DOHH2 (cell line): ENCODE data around the gene CELF1.

Experiments
- H3F3A ChIP-seq: fragments of 200-600 bp; sonication (generic), shearing (Covaris generic); 2 replicates; pipeline ENCODE4 v1.6.0; 2016; ENCODE audit warnings: antibody characterized with exemption, mild to moderate bottlenecking; ENCODE audit not compliant: control insufficient read depth, insufficient read depth
- H3K27ac ChIP-seq: fragments of 200-600 bp; sonication (generic); 2 replicates; pipeline ENCODE4 v1.5.1; 2014; ENCODE audit warnings: low read depth, mild to moderate bottlenecking, low read length, moderate library complexity
- H3K27me3 ChIP-seq: fragments of 200-600 bp; sonication (generic); 2 replicates; pipeline ENCODE4 v1.6.1; 2014; ENCODE audit warnings: mild to moderate bottlenecking, low read length, mixed read lengths; ENCODE audit not compliant: control insufficient read depth
- H3K36me3 ChIP-seq: fragments of 200-600 bp; sonication (generic); 2 replicates; pipeline ENCODE4 v1.6.1; 2014; ENCODE audit warnings: mild to moderate bottlenecking, low read length, moderate library complexity, mixed read lengths; ENCODE audit not compliant: control insufficient read depth
- H3K4me1 ChIP-seq: fragments of 200-600 bp; sonication (generic); 2 replicates; pipeline ENCODE4 v1.6.1; 2014; ENCODE audit warnings: mild to moderate bottlenecking, low read length, mixed read lengths; ENCODE audit not compliant: control insufficient read depth
- H3K4me2 ChIP-seq: fragments of 200-600 bp; sonication (generic); 2 replicates; pipeline ENCODE4 v1.6.0; 2014; ENCODE audit warnings: mild to moderate bottlenecking, low read length, moderate library complexity
- H3K4me3 ChIP-seq: fragments of 200-600 bp; sonication (generic); 2 replicates; pipeline ENCODE4 v1.5.1; 2014; ENCODE audit warnings: mild to moderate bottlenecking, low read length, mixed read lengths
- H3K79me2 ChIP-seq: fragments of 200-600 bp; sonication (generic); 2 replicates; pipeline ENCODE4 v1.6.1; 2014; ENCODE audit warnings: mild to moderate bottlenecking, low read length, mixed read lengths; ENCODE audit not compliant: control insufficient read depth
- H3K9me2 ChIP-seq: fragments of 200-600 bp; sonication (generic); replicated peaks from 2 replicates; pipeline ENCODE4 v1.6.1; 2014; ENCODE audit warnings: mild to moderate bottlenecking, low read length, mixed read lengths; ENCODE audit not compliant: control insufficient read depth
- H3K9me3 ChIP-seq: fragments of 200-600 bp; sonication (generic); 2 replicates; pipeline ENCODE4 v1.6.1; 2014; ENCODE audit warnings: antibody characterized with exemption, low read length, mixed read lengths; ENCODE audit not compliant: control insufficient read depth, insufficient read depth
- H4K20me1 ChIP-seq: fragments of 200-600 bp; sonication (generic); 2 replicates; pipeline ENCODE4 v1.6.0; 2014; ENCODE audit warnings: low read depth, mild to moderate bottlenecking, antibody characterized with exemption, low read length, moderate library complexity; ENCODE audit not compliant: control insufficient read depth, insufficient read depth
- EZH2phosphoT487 ChIP-seq: fragments of 200-600 bp; sonication (generic); IDR thresholded peaks from 2 replicates; pipeline ENCODE4 v1.6.1; 2017; ENCODE audit warnings: borderline replicate concordance, mild to moderate bottlenecking, antibody characterized with exemption, low read length, moderate library complexity, mixed read lengths
- TF ChIP-seq, protein P1 (sequence below): fragments of 200-600 bp; sonication (generic); IDR thresholded peaks from one replicate; pipeline ENCODE4 v1.5.1; 2014; ENCODE audit warnings: antibody characterized with exemption, mild to moderate bottlenecking, low read depth, low read length; ENCODE audit not compliant: poor library complexity, severe bottlenecking

The CELF1 gene

DNA sequence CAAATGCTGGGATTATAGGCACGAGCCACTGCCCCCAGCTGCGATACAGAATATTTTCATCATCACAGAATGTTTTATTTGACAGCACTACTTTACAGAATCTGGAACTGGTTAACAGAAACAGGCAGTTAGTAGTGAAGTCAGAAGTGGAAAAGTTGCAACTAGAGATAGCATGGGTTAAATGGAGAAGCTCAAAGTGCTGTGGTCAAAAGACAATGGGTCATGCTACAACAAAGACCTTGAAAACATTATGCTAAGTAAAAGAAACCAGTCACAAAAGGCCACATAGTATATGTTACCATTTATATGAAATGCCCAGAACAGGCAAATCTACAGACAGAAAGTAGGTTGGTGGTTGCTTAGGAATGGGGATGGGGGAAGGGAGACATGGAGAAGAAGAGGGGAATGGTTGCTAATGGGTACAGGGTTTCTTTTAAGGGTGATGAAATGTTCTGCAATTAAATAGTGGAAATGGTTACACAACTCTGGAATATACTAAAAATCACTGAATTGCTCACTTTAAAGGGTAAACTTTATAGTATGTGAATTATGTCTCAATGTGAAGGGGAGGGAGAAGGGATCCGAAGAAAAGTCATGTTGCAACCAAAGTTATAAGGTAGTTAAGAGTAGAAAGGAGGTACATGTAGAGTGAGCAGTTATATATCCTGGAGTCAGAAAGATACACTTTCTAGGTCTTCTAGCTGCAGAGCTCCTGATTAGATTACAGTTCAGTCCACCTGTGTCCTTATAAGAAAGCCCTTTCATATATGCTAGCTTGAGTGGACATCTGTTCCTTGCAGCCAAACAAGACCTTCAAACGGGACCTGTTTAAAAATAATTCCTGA lies 57.7 kb downstream of the CELF1 start:
- Histone ChIP-seq H3K9me2 (no peaks in the 10 kb centered on the region), H3K27me3 (no peaks in the 10 kb centered on the region), H3K4me3 (no peak overlapping the region), H3K27ac (no peak overlapping the region), H4K20me1 (peaks cover 3% of the 10 kb centered on the region; the same call in 1 of the 2 replicates), H3K4me1 (peaks cover 14% of the 10 kb centered on the region), H3K79me2 (peaks cover 92% of the 10 kb centered on the region), H3K4me2 (no peak overlapping the region), H3F3A (no peaks in the 10 kb centered on the region), H3K36me3 (peaks cover 79% of the 10 kb centered on the region), H3K9me3 (no peaks in the 10 kb centered on the region)
- TF ChIP-seq, protein P1, sequence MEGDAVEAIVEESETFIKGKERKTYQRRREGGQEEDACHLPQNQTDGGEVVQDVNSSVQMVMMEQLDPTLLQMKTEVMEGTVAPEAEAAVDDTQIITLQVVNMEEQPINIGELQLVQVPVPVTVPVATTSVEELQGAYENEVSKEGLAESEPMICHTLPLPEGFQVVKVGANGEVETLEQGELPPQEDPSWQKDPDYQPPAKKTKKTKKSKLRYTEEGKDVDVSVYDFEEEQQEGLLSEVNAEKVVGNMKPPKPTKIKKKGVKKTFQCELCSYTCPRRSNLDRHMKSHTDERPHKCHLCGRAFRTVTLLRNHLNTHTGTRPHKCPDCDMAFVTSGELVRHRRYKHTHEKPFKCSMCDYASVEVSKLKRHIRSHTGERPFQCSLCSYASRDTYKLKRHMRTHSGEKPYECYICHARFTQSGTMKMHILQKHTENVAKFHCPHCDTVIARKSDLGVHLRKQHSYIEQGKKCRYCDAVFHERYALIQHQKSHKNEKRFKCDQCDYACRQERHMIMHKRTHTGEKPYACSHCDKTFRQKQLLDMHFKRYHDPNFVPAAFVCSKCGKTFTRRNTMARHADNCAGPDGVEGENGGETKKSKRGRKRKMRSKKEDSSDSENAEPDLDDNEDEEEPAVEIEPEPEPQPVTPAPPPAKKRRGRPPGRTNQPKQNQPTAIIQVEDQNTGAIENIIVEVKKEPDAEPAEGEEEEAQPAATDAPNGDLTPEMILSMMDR = no peak
- TF ChIP-seq EZH2phosphoT487 = no peak

DNA sequence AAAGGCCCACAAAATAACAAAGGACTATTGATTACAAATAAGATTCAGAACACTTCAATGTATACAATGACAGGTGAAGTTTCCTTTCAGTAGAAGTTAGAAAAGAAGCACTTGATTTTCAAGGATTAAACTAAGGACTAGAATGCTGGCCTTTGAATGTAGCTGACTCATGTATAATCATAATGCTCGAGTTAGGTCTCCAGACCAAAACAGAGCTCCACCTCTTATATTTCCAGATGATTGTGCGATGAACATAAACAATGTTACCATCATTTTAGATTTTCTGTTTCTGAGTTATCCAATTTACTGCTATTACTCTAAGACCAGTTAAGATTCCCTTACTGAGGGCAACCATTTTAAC lies 63.6 kb downstream of the CELF1 start:
- Histone ChIP-seq H3K27me3 (no peaks in the 10 kb centered on the region), H3K9me3 (no peaks in the 10 kb centered on the region), H3F3A (no peaks in the 10 kb centered on the region), H3K79me2 (peaks cover 50% of the 10 kb centered on the region), H3K9me2 (no peaks in the 10 kb centered on the region), H3K4me3 (no peak overlapping the region), H3K36me3 (peaks cover 74% of the 10 kb centered on the region), H4K20me1 (no peaks in the 10 kb centered on the region), H3K27ac (no peak overlapping the region), H3K4me1 (no peaks in the 10 kb centered on the region), H3K4me2 (no peak overlapping the region)
- no peak for TF ChIP-seq EZH2phosphoT487
- TF ChIP-seq, protein P1 = no peak

DNA sequence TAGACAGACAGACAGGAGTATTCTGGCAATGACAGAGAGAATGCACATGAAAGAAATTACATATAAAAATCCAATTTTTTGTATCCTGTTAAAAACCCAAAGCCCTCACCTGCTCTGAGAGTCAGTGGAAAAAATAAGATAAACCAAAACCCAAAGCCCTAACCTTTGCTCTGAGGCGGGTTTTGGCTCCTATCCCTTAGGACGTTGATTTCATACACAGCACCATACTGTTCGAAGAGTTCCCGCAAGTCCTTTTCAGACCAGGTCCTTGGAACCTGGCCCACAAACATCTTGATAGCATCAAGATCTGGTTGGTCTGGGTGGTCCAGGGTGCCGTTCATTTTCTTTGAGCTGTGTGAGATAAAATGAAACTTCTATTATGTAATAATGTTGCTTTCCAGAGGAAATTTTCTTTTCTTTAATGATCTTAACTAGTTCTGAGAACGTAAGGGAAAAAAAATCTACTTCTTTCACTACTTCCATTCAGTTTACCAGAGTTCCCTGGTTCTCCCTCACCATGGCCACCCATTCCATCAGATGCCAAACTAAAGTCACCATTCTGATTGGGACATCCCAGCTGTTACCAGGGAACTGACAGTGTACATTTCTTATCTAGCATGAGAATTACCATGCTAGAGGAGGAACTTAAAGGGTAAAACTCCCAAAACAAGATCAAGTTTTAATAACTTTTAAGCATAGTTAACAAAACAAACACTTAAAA lies 64.1 kb downstream of the CELF1 start:
- no peaks in the 10 kb centered on the region for H4K20me1 ChIP-seq
- H3K27me3 ChIP-seq = no peaks in the 10 kb centered on the region
- no peak for TF ChIP-seq EZH2phosphoT487
- TF ChIP-seq, protein P1 = no peak
- no peak overlapping the region for H3K4me3 ChIP-seq
- H3K27ac ChIP-seq = no peak overlapping the region
- H3K4me2 ChIP-seq = no peak overlapping the region
- H3K9me2 ChIP-seq = no peaks in the 10 kb centered on the region
- peaks cover 74% of the 10 kb centered on the region for H3K36me3 ChIP-seq
- no peaks in the 10 kb centered on the region for H3K4me1 ChIP-seq
- H3K79me2 ChIP-seq = peaks cover 45% of the 10 kb centered on the region
- no peaks in the 10 kb centered on the region for H3F3A ChIP-seq
- H3K9me3 ChIP-seq = no peaks in the 10 kb centered on the region
